ENCODE measurements around the gene ABHD16B. TPM values are rescaled to one million over a fixed set of nuclear protein-coding genes. Genes with fewer than 3 reads are reported as not detected.

ABHD16B gene
- not detected in 2 replicates for total RNA-seq

DNA sequence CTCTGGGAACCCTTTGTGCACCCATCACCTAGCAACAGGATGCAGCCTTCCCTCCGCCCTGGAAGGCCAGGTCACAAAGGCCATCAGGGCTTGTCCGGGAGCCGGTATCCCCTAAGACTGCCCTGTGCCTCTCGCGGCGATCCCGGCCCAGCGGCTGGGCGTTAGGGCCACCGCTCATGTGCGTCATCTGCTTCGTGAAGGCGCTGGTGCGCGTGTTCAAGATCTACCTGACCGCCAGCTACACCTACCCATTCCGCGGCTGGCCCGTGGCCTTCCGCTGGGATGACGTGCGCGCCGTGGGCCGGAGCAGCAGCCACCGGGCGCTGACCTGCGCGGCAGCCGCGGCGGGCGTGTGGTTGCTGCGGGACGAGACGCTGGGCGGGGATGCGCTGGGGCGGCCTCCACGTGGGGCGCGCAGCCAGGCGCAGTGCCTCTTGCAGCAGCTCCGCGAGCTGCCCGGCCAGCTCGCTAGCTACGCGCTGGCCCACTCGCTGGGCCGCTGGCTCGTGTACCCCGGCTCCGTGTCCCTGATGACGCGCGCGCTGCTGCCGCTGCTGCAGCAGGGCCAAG lies at the start of gene ABHD16B:
Gene ABHD16B, plus strand, starts transcription at position 134 of the 570 bp plus-strand sequence. Its CDS starts 43 bp downstream, at position 177.

DNA sequence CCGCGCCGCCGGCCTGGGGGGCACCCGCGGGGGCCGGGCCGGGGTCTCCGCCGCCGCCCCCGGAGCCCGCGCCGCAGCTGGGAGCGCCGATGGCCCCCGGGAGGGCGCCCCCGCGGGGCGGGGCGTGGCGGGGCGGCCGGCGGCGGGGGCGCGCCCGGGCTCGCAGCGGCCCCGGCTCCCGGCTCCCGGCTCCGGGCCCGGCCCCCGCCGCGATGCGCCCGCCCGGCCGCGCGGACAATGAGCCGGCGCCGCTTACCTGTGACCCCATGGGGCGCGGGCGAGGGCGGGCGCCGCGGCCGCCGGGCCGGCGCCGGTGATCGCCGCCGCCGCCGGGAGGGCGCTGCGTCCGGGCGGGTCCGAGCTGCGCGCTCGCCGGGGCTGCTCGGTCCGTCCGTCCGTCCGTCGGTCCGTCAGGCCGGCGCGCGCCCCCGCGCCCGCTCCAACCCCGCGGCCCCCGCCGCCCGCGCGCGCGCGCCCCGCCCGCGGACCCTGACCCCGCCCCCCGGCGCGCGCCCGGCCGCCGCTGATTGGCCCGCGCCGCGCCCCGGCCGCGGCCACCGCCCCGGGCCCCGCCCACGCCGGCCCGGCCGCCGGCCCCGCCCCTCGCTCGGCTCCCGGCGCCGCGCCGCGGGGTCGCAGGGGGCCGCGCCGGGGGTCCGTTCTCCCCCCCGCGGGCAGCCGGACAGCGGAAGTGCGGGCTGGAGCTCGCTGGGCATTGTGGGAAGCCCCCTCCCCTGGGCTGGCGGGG lies 30.3 kb upstream of the ABHD16B start, which contains the start of gene ZBTB46:
Gene ZBTB46, minus strand, starts transcription at position 424 of the 748 bp plus-strand sequence. CDS start 40,507 bp downstream, outside the sequence.

DNA sequence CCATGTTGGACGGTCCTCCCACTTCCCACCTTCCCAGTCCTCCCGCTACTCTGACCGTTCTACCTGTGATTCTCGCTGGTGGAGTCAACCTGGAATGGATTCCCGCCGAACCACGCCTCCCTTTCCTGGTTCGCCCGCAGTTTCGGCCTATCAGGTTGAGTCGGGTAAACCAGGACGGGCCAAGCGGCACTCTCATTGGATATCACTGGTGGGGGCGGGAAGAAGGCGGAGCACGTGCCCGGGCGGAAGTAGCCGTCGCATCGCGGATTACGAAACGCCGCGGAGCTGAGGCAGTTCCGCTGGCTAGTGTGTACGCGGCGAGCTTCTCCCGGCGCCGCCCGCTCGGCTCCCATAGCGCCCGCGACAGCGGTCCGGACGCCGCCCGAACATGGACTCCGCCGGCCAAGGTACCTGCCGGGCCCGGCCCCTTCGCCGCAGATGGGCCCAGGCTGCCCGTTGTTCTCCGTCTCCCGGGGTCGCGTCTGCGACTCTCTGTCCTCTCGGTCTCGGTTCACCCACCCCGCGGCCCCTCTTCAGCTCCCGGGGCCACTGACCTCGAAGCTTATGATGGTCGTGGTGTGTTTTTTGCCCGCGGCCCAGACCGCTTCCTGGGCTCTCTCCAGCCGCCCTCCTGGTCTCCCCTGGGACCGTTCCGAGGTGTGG lies 3.8 kb downstream of the ABHD16B start, which contains the start of gene TPD52L2:
Gene TPD52L2, plus strand, starts transcription at position 293 of the 663 bp plus-strand sequence. Its CDS starts 96 bp downstream, at position 389.

DNA sequence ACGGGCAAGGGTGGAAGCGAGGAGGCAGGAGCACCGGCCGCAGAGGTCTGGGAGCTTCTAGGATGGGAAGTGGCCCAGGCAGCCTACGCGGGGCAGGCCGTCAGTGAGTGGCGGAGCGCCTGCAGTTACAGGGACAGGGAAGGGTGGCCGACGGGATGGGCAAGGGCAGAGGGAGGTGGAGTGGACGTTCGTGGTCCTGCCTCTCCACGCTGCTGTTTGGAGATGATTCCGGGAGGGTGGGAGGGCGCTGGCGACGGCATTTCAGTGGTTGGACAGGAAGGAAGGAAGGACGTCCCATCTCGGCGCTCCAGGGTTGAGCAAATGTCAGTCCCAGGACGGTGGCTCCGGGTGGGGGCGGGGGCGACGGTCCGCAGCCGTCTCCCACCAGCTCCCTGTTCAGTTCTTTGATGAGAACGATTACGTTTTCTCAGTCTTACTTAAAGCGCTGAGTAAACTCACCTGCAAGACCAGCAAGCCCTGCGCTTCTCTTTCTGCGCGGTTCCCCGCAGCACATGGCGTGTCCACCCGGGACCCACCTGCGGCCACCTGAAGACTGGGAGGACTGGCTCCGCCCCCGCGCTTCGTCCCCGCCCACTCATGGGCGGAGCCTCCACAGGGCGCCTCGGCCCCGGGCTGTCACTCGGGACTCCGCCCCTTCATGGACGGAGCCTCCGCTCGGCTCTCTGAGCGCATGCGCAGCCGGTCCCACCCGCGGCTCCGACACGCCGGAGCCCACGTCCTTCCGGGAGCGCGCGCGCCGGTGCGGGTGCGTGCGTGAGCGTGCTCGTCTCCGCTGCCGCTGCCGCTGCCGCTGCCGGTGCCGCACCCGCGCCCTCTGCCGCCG lies 33.3 kb downstream of the ABHD16B start, which contains the start of gene DNAJC5:
Gene DNAJC5, plus strand, starts transcription at position 769 of the 844 bp plus-strand sequence. CDS start 33,220 bp downstream, outside the sequence.

Other genes with a start within 250 kb of the ABHD16B start
- gene GMEB2, start 234.4 kb upstream of the ABHD16B start, total RNA-seq, result 8.2 and 8.6 TPM in 2 replicates
- 19.7 and 49.7 TPM in 2 replicates for gene STMN3, start 208.1 kb upstream of the ABHD16B start, total RNA-seq
- 7.2 and 7.3 TPM in 2 replicates for gene RTEL1, start 203.2 kb upstream of the ABHD16B start, total RNA-seq
- gene TNFRSF6B, start 164.8 kb upstream of the ABHD16B start, total RNA-seq, result 2.6 and 9.3 TPM in 2 replicates
- 25.8 and 31.4 TPM in 2 replicates for gene ARFRP1, start 153.5 kb upstream of the ABHD16B start, total RNA-seq
- gene ZGPAT, start 153.5 kb upstream of the ABHD16B start, total RNA-seq, result 11.3 and 17.6 TPM in 2 replicates
- gene LIME1, start 124.8 kb upstream of the ABHD16B start, total RNA-seq, result 4.4 and 8.5 TPM in 2 replicates
- 97.1 and 103 TPM in 2 replicates for gene SLC2A4RG, start 121.7 kb upstream of the ABHD16B start, total RNA-seq
- gene ZBTB46, start 30.2 kb upstream of the ABHD16B start, total RNA-seq, result 3.4 and 6.4 TPM in 2 replicates
- gene TPD52L2, start 3.8 kb downstream of the ABHD16B start, total RNA-seq, result 129 and 137 TPM in 2 replicates
- gene DNAJC5, start 33.6 kb downstream of the ABHD16B start, total RNA-seq, result 29.1 and 43.6 TPM in 2 replicates
- gene UCKL1, start 94.9 kb downstream of the ABHD16B start, total RNA-seq, result 16.5 TPM in 2 replicates
- 14.5 and 15.2 TPM in 2 replicates for gene ZNF512B, start 108.4 kb downstream of the ABHD16B start, total RNA-seq
- 0.09 and 0.12 TPM in 2 replicates for gene SAMD10, start 118.1 kb downstream of the ABHD16B start, total RNA-seq
- gene PRPF6, start 119.6 kb downstream of the ABHD16B start, total RNA-seq, result 35.1 and 37.5 TPM in 2 replicates
- 0.12 and 0.68 TPM in 2 replicates for gene C20orf204, start 174.7 kb downstream of the ABHD16B start, total RNA-seq
- 0.58 and 0.77 TPM in 2 replicates for gene SOX18, start 188.1 kb downstream of the ABHD16B start, total RNA-seq
- 31.0 and 33.0 TPM in 2 replicates for gene TCEA2, start 201.7 kb downstream of the ABHD16B start, total RNA-seq
- gene RGS19, start 218.0 kb downstream of the ABHD16B start, total RNA-seq, result 7.9 and 19.7 TPM in 2 replicates
- 0.93 and 0.94 TPM in 2 replicates for gene OPRL1, start 218.6 kb downstream of the ABHD16B start, total RNA-seq
- not detected in 2 replicates for gene LKAAEAR1, start 222.9 kb downstream of the ABHD16B start, total RNA-seq
- gene NPBWR2, start 246.1 kb downstream of the ABHD16B start, total RNA-seq, result not detected in 2 replicates

Measured in pericardium fibroblast (primary cell).